ENCODE data around the gene C10orf120. TPM values are rescaled to one million over a fixed set of nuclear protein-coding genes. Genes with fewer than 3 reads are reported as not detected.

C10orf120 gene
- total RNA-seq, 4 donors from 2014 or later: not detected

- H3K4me3 ChIP-seq: no peak overlapping the region
- TF ChIP-seq CTCF (IDR thresholded peaks at IDR 0.05) (no peak), EP300 (IDR thresholded peaks at IDR 0.05; ENCODE audit: low read depth) (no peak), POLR2A (IDR thresholded peaks at IDR 0.05) (no peak), POLR2AphosphoS5 (IDR thresholded peaks at IDR 0.05) (no peak)
- DNase-seq: no peak
- H3K9me3 ChIP-seq: no peaks in the 10 kb centered on the region
- 50 to 80% methylated on average over 1 to 6 of the region's 6 CpGs for WGBS, 2 donors (ENCODE audit: low coverage in 1 of 2)
- H3K36me3 ChIP-seq: no peaks in the 10 kb centered on the region
- H3K27ac ChIP-seq: no peak overlapping the region
- in situ Hi-C loops (cut with MboI; ENCODE audit: low pct_ligation_motif_present in 1 of 4, low pct_unique_long_range_greater_than_20kb in 1 of 4, low sequenced_read_pairs in 3 of 4): no loop called here
- peaks cover 2% of the 10 kb centered on the region for H3K27me3 ChIP-seq
- no peaks in the 10 kb centered on the region for H3K4me1 ChIP-seq
- intact Hi-C loops (cut with DNase I; ENCODE audit: low total_unique reads): no loop called here
These were observed 30.6 kb upstream of the C10orf120 start for GRCh38 chr10:122730238-122730637.

- WGBS, 2 donors (ENCODE audit: low coverage in 1 of 2): 76 to 82% methylated on average over 6 to 9 of the region's 9 CpGs
- Histone ChIP-seq H3K9me3 (no peaks in the 10 kb centered on the region), H3K4me1 (no peaks in the 10 kb centered on the region), H3K36me3 (no peaks in the 10 kb centered on the region), H3K27ac (no peak overlapping the region), H3K27me3 (peaks cover 2% of the 10 kb centered on the region), H3K4me3 (no peak overlapping the region)
- no peak for TF ChIP-seq CTCF (IDR thresholded peaks at IDR 0.05)
- TF ChIP-seq POLR2A (IDR thresholded peaks at IDR 0.05): no peak
- TF ChIP-seq EP300 (IDR thresholded peaks at IDR 0.05; ENCODE audit: low read depth): no peak
- no peak for TF ChIP-seq POLR2AphosphoS5 (IDR thresholded peaks at IDR 0.05)
- intact Hi-C loops (cut with DNase I; ENCODE audit: low total_unique reads) (no loop called here), in situ Hi-C loops (cut with MboI; ENCODE audit: low pct_ligation_motif_present in 1 of 4, low pct_unique_long_range_greater_than_20kb in 1 of 4, low sequenced_read_pairs in 3 of 4) (no loop called here)
- no peak for DNase-seq
These were observed 29.5 kb upstream of the C10orf120 start for GRCh38 chr10:122729126-122729525.

GRCh38 chr10:122727426-122727825 lies 27.8 kb upstream of the C10orf120 start:
- no peak for TF ChIP-seq CTCF (IDR thresholded peaks at IDR 0.05)
- H3K27me3 ChIP-seq: no peaks in the 10 kb centered on the region
- DNase-seq: no peak
- no peaks in the 10 kb centered on the region for H3K36me3 ChIP-seq
- no peak overlapping the region for H3K27ac ChIP-seq
- WGBS, 2 donors (ENCODE audit: low coverage in 1 of 2): 20 to 48% methylated on average over 1 to 5 of the region's 5 CpGs
- H3K4me3 ChIP-seq: no peak overlapping the region
- intact Hi-C loops (cut with DNase I; ENCODE audit: low total_unique reads) (no loop called here), in situ Hi-C loops (cut with MboI; ENCODE audit: low pct_ligation_motif_present in 1 of 4, low pct_unique_long_range_greater_than_20kb in 1 of 4, low sequenced_read_pairs in 3 of 4) (no loop called here)
- H3K4me1 ChIP-seq: no peaks in the 10 kb centered on the region
- no peaks in the 10 kb centered on the region for H3K9me3 ChIP-seq

- 17 to 57% methylated on average over 1 to 5 of the region's 5 CpGs for WGBS, 2 donors (ENCODE audit: low coverage in 1 of 2)
- Histone ChIP-seq H3K4me1 (no peaks in the 10 kb centered on the region), H3K4me3 (no peak overlapping the region), H3K36me3 (no peaks in the 10 kb centered on the region), H3K27ac (no peak overlapping the region), H3K27me3 (no peaks in the 10 kb centered on the region), H3K9me3 (no peaks in the 10 kb centered on the region)
- DNase-seq: no peak
- intact Hi-C loops (cut with DNase I; ENCODE audit: low total_unique reads): no loop called here
- in situ Hi-C loops (cut with MboI; ENCODE audit: low pct_ligation_motif_present in 1 of 4, low pct_unique_long_range_greater_than_20kb in 1 of 4, low sequenced_read_pairs in 3 of 4): no loop called here
- TF ChIP-seq POLR2A (IDR thresholded peaks at IDR 0.05) (no peak), POLR2AphosphoS5 (IDR thresholded peaks at IDR 0.05) (no peak), EP300 (IDR thresholded peaks at IDR 0.05; ENCODE audit: low read depth) (no peak), CTCF (IDR thresholded peaks at IDR 0.05) (no peak)
These were observed 26.1 kb upstream of the C10orf120 start for GRCh38 chr10:122725768-122726167.
